DLD1 (cell line): Measurements from ENCODE around the gene GPR39.

Experiments used
- in situ Hi-C: cut with HindIII; loops from 2 replicates; pipeline ENCODE4 v1.10.0; 2017; ENCODE audit warnings: low sequenced_read_pairs

Gene GPR39

DNA sequence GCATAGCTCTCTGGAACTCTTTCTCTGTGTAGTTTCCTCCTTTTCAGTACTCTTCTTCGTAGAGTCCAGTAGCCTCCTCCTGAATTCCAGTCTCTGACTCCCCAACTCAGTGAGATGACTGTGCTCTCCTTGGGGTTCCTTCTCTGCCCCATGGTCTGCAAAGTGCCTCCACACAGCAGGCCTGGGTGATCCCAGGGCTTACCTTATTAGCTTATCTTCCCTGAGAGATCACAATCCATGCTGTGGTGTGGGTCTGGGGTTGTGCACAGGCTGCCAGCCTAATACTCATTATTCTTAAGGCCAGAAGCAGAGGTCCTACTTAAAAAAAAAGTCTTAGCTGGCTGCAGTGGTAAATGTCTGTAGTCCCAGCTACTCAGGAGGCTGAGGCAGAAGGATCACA lies 4.6 kb upstream of the GPR39 start:
- in situ Hi-C loops = no loop called here

DNA sequence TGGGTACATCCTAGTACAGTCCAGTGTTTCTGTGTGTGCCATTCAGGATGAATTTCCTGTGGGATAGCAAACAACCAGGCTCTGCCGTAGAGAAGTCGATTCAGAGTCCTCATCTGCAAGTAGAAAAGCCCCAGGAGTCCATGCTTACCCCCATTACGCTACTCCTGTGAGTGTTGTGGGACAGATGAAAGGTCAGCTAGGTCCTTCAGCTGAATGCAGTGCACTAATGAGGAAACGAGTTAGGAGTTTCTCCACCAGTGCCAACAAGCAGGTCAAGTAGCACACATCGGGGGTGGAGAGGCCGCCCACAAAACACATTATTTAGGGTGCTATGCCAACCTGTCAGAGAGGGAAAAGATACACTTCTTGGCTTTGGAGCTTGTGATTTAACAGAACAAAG lies 2.5 kb upstream of the GPR39 start:
- in situ Hi-C loops = no loop called here

DNA sequence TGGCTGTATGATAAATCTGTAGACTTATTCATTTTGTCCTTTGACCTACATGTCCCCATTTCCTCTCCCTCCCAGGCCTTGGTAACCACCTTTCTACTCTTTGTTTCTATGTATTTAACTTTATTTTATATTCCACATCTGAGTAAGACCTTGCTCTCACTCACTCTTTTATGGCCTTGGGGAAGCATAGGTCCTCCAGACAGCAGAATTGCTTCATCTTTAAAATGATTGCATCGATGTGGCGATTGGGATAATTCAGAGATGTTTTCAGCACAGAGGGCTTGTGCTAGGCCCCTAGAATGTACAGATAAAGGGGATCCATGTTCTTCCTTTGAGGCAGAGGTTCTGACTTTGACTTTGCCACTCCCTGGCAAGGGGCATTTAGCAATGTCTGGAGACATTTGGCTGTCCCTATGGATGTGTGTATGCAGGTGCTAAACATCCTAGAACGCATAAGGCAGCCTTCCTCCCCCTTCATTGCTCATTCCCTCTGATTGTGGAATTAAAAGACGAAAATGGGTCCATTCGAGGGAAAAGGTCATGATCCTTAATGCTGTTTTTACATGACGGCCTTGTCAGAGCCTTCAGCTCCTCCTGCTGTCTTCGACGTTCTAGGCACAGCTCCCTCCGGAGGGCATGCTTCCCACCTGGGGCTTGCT lies 1.2 kb upstream of the GPR39 start:
- in situ Hi-C loops = no loop called here

DNA sequence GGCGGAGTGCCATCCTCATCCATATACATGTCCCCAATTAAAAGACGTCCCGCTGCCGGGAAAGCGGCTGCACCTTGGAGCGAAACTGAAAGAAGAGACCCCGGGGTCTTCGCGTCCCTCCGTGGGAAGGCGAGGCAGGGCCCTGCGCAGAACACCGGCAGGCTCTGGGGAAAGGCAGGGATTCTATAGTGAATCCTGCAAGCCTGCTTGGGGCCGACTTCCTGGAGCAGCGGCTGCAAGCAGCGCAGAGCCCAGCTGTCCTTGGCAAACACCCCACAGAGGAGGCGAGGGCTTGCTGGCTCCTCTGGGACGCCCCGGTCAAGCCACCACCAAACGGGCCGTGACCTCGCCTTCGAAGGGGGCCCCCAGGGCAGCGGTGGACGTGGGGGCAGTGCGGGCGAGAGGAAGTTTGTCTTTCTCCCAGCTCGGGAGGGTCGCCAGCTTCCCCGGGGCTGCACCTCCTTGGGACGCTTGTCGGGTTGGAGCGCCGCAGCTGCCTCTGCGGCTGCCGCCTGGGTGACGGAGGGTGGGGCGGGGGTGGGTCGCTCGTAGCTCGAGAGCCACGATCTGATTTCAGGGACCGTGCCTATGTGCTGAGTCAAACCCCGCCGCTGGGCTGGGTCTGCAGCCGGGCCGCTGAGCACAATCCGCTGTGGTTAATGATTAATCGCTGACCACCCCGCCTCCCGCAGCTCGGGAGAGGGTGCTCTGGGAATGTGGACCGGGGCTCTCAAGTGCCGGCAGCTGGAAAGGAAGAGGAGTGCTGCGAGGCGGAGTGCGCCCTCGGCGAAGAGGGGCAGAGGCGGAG lies 486 bp upstream of the GPR39 start:
- in situ Hi-C loops = no loop called here

DNA sequence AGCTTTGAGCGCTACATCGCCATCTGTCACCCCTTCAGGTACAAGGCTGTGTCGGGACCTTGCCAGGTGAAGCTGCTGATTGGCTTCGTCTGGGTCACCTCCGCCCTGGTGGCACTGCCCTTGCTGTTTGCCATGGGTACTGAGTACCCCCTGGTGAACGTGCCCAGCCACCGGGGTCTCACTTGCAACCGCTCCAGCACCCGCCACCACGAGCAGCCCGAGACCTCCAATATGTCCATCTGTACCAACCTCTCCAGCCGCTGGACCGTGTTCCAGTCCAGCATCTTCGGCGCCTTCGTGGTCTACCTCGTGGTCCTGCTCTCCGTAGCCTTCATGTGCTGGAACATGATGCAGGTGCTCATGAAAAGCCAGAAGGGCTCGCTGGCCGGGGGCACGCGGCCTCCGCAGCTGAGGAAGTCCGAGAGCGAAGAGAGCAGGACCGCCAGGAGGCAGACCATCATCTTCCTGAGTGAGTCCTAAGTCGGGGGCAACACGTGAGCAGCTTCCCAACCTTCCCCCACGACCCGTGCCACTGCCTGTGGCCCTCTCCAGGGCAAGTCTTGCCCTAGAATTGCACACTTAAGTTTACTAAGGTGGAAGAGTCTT lies 928 bp downstream of the GPR39 start:
- in situ Hi-C loops = no loop called here

DNA sequence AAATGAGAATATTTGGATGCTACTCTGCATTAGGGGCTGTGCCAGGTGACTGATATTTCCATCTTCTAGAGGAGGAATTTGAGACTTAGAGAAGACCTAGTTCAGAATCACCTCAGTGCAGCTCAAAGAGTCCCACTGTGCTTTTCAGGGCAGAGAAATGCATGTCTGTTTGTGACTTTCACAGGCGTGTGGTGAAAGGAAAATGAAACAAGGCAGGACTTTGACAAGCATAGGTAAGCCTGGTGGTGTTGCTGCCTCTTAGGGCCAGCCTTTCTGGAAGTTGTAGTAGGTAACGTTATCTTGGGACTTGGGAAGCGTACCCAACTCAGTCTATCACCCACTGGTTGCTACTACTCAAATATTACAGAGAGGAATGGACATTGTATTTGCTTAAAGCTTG lies 2.6 kb downstream of the GPR39 start:
- in situ Hi-C loops = no loop called here

DNA sequence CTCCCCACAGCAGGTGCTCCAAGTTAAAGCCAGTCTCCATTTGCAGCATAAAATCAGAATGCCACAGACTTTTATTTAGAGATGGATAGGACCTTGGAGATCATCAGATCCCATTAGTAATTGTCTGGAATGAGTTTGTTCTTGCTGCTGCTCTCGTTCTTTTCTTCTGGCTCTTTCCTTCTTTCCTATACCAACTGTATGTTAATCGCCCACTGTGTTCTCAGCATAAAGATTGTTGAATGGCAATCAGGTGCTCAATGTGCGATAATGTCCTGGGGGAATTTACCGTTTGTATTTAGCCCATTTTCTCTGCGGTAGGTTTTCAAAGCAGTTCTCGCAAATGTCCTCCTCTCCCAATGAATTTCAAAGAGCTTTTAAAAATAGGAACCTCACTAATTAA lies 3.3 kb downstream of the GPR39 start:
- in situ Hi-C loops = no loop called here

DNA sequence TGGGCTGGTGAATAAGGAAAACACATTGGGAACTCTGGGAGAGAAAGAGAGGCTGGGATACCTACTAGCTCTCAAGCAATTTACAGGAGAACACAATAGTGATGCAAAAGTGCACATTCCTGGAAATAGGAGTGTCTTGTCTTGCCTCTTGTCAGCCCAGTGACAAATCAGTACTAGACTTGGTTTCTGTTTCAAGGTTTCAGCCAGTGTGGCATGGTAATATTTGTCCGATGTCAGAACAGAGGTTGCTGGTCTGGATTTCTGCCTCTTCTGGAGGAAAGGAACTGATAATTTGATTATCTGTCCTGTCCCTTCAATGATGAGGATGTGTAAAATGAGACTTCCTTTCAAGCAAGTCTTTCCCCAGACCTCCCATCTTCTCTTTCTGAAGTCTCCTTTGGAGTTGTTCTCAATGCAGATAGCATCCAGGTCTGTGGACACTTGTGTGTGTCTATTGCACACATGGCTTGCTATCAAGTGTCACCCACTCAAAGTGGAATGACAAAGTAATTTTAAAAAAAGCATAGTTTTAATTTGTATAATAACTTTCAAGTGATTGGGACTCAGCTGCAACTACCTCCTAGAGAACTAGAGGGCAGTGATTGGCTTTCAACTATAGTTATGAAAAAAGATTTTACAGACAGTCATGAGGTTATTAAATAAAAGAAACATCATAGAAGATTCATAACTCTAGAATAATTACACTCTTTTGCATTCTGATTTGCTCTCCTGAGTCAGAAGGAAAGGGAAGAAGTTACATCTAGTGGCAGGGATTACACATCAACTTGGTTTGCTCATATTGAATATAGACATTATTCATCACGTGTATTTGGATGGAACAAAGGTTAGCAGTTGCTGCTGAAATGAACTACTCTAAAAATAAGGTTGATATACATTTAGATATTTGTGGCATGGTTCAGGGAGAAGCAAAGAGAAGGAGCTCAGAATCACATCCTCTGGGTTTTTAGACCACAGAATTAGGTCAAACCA lies 4.5 kb downstream of the GPR39 start:
- in situ Hi-C loops = no loop called here

DNA sequence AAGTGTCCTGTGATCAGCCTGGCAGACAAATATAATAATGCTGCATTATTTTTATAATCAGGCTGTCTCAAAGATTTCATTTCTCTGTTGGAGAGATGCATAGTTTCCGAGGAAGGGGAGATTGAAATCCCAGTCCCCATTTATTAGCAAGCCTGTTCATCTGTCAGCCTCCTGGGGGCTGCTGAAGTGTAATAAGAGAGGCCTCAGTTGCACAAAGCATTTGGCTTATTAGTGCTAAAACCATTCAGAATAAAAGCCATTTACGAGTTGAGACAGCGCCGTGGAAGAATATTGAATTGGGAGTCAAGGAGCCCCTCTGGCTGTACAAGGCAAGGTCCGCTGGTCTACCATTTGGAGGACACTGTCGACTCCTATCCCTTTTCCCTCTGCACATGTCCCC lies 6.1 kb downstream of the GPR39 start:
- in situ Hi-C loops = no loop called here

DNA sequence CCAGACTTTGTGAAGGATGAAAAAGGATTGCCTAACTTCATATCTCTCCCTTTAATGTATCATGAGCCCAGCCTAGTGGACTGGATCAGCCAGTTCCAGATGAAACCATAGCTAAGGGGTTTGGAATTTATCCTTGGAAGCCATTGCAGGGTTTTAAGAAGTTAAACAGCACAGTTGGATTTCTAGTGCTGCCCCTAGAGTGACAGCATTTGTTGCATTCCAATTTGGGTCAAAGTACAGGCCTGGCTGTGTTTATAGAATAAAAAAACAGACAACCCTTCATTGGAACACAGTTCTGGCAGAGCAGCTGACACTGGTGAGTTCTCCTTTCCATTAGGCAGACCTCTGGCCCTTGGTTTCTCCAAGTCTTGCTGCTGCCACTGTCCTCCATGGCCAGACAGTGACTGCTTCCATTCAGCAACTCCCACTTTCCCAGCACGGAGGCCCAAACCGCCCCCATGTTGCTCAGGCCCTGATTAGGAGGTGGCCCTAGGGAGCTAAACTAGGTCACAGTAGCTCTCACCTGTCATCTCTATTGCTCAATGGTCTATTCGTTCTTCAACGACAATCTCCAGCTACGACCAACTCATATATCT lies 8.0 kb downstream of the GPR39 start:
- in situ Hi-C loops = no loop called here

DNA sequence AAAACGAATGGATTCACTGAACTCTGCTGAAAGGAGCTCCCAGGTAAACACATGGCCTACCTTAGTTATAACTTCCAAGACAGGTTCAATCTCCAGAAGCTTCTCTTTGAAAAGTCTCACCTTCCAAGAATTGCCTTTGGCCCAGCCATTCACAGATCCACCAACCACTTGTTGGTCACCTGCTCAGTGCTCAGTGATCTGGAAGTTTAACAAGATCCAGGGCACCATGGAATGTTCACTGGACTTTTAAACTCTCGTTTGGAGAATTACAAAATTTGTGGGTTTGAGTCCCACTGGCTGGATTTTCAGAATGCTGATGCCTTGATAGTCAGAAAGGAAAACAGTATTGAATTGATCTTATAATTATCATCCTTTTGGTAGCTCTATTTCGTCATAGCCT lies 9.4 kb downstream of the GPR39 start:
- in situ Hi-C loops = no loop called here

DNA sequence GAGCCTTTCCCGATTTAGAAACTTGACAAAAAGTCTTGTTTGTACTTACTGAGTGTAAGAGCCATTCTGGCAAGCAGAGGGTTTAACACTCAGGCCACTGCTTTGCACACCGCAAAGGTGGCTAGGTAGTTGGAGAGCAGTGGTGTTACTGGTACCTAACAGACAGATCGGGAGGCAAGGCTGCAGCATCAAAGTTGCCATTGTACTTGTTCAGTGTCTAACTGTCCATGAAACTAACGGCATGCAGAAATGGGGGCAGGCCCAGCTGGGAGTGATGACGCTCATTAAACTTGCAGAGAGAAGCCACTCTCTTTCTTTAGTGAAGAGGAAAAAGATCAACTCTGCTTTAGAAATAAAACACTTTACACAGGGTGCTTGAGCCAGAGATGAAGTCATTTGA lies 10.1 kb downstream of the GPR39 start:
- in situ Hi-C loops = no loop called here

DNA sequence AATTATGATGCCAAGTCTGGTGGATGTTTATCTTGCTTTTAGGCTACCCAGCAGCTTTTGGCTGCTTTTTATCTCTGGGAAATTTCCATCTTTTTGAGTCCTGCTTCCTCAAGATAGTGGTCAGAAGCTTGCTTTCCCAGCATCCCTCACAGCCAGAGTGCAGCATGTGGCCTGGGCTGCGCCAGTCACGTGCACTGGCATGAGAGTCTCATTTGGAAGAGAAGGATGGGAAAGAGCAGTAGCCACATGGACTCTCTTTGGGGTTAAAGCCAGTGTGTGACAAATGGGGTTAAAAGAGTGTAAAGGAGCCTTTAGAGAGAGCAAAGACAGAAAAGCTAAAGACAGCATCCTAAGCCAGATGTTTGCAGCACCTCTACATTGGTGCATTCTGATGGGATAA lies 12.7 kb downstream of the GPR39 start:
- in situ Hi-C loops = no loop called here

DNA sequence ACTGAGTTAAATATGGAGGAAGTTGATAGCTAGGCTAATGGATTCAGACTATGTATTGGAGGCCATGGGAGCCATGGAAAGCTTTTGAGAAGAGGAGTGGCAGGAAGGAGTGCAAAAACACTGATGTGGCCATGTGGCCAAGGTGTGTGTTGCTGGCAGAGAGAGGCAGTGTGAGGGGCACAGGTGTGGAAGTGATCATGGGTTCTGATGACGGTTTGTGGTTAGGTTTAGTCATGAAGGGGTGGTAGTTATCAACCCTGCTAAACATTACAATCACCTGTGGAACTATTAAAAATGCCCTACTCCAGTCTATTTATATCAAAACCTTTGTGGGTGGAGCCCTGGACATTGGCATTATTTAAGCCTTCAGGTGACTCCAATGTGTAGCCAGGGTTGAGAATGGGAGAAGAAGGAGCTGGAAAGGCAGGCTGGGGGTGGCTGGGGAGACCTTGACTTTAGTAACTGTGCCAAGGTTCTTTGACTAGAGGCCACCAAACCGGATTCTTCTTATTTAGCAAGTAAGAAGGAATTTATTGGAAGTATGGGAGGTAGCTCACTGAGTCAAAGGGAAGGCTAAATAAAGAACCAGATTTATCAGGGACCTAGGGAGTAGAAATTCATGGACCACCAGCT lies 13.5 kb downstream of the GPR39 start:
- in situ Hi-C loops = no loop called here

DNA sequence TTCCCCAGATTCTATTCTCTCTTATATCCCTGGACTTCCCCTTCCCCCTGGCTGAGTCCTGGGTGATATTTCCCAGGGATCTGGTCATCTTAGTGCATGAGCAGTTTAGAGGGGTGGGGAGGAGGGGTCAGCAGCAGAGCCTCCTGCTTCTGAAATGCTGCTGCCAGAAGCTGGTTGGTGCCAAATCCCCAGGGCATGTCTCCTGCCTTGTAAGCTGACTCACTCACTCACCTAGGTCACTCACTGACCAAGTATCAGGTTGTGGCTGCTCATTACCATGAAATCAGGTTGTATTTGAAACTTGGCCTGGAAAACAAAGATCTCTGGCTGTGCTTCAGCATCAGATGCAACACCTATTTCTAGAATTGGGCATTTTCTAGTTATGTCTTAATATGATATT lies 14.3 kb downstream of the GPR39 start:
- in situ Hi-C loops = no loop called here

DNA sequence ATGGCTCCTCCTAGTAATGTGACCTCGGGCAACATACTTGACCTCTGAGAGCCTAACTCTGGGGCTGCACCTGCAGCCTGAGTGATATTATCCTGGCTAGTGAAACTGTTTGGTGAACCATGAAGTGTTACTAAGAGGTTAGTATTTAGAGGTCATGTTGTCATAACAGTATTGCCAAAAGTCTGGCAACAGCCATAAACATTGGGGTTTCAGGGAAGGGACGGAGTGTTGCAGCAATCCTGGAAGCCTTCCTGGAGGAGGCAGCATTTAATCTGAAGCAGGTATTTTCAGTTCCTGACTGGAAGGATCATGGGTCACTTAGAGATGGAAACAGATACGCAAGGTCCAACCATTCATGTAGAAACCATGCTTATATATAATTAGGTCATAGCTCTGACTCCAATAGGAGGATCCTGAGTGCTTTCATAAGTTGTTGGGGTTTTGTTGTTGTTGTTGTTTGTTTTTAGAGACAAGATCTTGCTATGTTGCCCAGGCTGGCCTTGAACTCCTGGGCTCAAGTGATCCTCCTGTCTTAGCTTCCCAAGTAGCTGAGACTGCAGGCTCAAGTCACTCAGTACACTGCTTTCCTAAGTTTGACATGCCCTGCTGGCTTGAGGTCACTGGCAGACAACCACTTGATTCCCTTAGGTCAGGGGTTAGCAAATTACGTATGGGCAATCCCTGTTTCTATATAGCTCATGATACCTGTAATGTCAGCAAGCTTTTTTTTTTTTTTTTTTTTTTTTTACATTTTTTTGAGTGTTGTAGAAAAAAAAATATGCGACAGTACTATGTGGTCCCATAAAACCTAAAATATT lies 21.5 kb downstream of the GPR39 start:
- in situ Hi-C loops = no loop called here

DNA sequence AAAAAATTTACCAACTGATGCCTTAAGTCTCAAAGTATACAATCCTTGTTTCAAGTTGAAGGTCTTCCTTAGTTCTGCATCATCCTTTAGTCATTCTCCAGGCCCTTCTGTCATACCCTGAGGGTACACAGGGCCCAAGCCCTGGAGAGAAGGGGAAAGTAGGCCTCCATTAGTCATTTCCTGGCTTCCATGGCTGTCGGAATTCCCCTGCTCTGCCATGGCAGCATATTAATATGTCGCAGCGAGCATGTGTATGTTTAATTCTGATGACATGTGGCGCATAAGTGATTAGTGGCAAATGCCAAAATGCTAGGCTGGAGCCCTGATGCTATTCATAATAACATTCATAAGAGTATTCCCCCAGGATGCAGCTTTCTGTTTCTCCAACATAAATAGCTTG lies 22.1 kb downstream of the GPR39 start:
- in situ Hi-C loops = no loop called here

DNA sequence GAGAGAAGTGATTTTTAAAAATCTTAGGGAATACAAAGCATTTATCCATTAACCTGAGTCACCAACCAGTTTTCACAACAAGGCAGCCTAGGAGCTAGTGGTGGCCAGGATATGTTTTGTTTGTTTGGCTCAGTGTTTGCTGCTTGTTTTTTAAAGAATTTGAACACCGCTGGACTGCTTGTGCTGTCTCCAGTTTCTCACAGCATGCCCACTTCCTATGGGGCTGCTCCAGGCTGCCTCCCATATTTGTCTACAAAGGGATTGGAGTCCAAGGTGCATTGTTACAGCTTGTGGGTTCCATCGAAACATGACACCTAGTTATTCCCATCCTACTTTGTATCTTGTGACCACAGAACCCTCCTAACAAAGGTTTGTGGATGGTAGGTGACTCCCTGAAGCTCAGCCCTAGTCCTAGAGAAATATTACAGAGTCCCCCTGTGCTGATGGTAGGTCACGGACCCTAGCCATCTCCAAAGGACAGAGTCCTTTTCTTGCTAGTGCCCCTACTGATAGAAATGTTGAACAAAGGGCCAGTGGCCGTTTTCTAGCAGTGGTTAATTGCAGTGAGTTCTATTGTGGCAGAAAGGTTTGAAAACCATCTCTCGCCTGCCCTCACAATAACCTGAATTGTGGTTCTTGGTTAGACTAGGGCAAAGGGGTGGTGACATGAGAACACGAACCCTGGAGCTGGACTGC lies 23.2 kb downstream of the GPR39 start:
- in situ Hi-C loops = no loop called here

DNA sequence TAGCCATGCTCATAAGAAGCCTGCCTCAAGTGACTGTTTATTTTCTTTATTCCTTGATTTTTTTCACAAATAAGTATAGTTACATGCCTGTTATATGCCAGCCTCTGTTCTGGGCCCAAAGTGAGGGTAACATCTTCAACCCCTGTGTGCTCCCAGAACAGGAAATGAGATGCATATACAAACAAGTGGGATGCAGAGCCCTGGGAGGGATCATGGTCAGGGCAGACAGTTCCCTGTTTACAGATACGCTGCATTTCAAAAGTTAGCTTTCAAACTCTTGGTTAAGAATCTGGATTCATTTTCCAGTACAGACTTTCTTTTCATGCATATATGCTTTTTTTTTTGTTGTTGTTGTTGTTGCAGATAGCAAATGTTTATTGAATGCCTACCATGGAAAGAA lies 24.4 kb downstream of the GPR39 start:
- in situ Hi-C loops = no loop called here
